ENCODE results near the gene PIF1. TPM values are rescaled to one million over a fixed set of nuclear protein-coding genes. Genes with fewer than 3 reads are reported as not detected.
A peak's percentile ranks its signal among the peaks of the same experiment; 100 is the strongest.
"Not testable (repeated sequence)": the region's sequence is repeated elsewhere in the genome, so short reads cannot be mapped to it uniquely, and the experiment has no call there.

PIF1 gene
- polyA plus RNA-seq, 3 donors = 0.13 to 0.43 TPM; not detected in 1

GRCh38 chr15:64800476-64800875 lies 25.0 kb downstream of the PIF1 start:
- Histone ChIP-seq H3K9ac (ENCODE audit: insufficient read depth, low read length, poor library complexity, severe bottlenecking) (no peak overlapping the region), H3K4me2 (replicated peaks; ENCODE audit: extremely low read depth, low read length, poor library complexity, severe bottlenecking) (no peak overlapping the region), H3K9me3 (replicated peaks in 1 of 2; ENCODE audit: control insufficient read depth in 1 of 2, insufficient read depth in 1 of 2, low read length in 2 of 2) (no peaks in the 10 kb centered on the region), H3K27ac (ENCODE audit: low read depth in 1 of 2, low read length in 2 of 2) (no peak overlapping the region), H3K79me2 (ENCODE audit: insufficient read depth, low read length) (no peaks in the 10 kb centered on the region), H3K4me1 (ENCODE audit: control insufficient read depth in 1 of 2, insufficient read depth in 2 of 2, low read length in 2 of 2) (no peaks in the 10 kb centered on the region), H2AFZ (ENCODE audit: insufficient read depth, low read depth, low read length, poor library complexity, severe bottlenecking) (no peak overlapping the region), H4K20me1 (ENCODE audit: insufficient read depth, low read length) (no peaks in the 10 kb centered on the region), H3K27me3 (ENCODE audit: control insufficient read depth in 2 of 2, insufficient read depth in 2 of 2, low read length in 2 of 2) (no peaks in the 10 kb centered on the region), H3K4me3 (replicated peaks in 1 of 3; ENCODE audit: low read depth in 2 of 3, low read length in 3 of 3) (no peak overlapping the region), H3K36me3 (replicated peaks in 1 of 2; ENCODE audit: control insufficient read depth in 1 of 2, insufficient read depth in 2 of 2, low read length in 2 of 2) (no peaks in the 10 kb centered on the region)
- WGBS (ENCODE audit: insufficient coverage) = no CpG with 5 or more reads among the region's 2 CpGs
- Mint-ChIP-seq H3K27me3 (ENCODE audit: low read depth in 3 of 3) (peaks cover 2 to 5% (median 4%) of the 10 kb centered on the region in 3 donors), H3K4me3 (peak overlapping the region in 1 of 2 donors; percentile 18), H3K9me3 (peaks cover 0 to 3% (median 0%) of the 10 kb centered on the region in 7 donors), H3K4me1 (peaks cover 2% of the 10 kb centered on the region), H3K36me3 (no peaks in the 10 kb centered on the region), H3K27ac (no peak overlapping the region)
- DNase-seq = no peak
- intact Hi-C loops (cut with micrococcal nuclease) = loop anchor here in 1 of 2 donors (10.0 kb wide), 1 partner anchor 66 kb away; no protein-coding TSS in a partner anchor
- no peak for TF ChIP-seq CTCF (IDR thresholded peaks at IDR 0.05)

- H2AFZ ChIP-seq (ENCODE audit: insufficient read depth, low read depth, low read length, poor library complexity, severe bottlenecking); H3K9me3 ChIP-seq (replicated peaks in 1 of 2; ENCODE audit: control insufficient read depth in 1 of 2, insufficient read depth in 1 of 2, low read length in 2 of 2); H3K79me2 ChIP-seq (ENCODE audit: insufficient read depth, low read length); H3K4me2 ChIP-seq (replicated peaks; ENCODE audit: extremely low read depth, low read length, poor library complexity, severe bottlenecking); H3K4me1 Mint-ChIP-seq; H3K36me3 ChIP-seq (replicated peaks in 1 of 2; ENCODE audit: control insufficient read depth in 1 of 2, insufficient read depth in 2 of 2, low read length in 2 of 2); H3K36me3 Mint-ChIP-seq; H3K27ac ChIP-seq (ENCODE audit: low read depth in 1 of 2, low read length in 2 of 2); H3K9ac ChIP-seq (ENCODE audit: insufficient read depth, low read length, poor library complexity, severe bottlenecking); DNase-seq; H3K27me3 ChIP-seq (ENCODE audit: control insufficient read depth in 2 of 2, insufficient read depth in 2 of 2, low read length in 2 of 2); H3K9me3 Mint-ChIP-seq; H4K20me1 ChIP-seq (ENCODE audit: insufficient read depth, low read length); H3K27me3 Mint-ChIP-seq (ENCODE audit: low read depth in 3 of 3); H3K27ac Mint-ChIP-seq; H3K4me3 Mint-ChIP-seq; H3K4me1 ChIP-seq (ENCODE audit: control insufficient read depth in 1 of 2, insufficient read depth in 2 of 2, low read length in 2 of 2); intact Hi-C loops (cut with micrococcal nuclease); H3K4me3 ChIP-seq (replicated peaks in 1 of 3; ENCODE audit: low read depth in 2 of 3, low read length in 3 of 3): not testable (repeated sequence)
- no CpG with 5 or more reads among the region's 29 CpGs for WGBS (ENCODE audit: insufficient coverage)
Measured at GRCh38 chr15:64798905-64799304, 26.5 kb downstream of the PIF1 start.

- DNase-seq; intact Hi-C loops (cut with micrococcal nuclease); H3K4me1 Mint-ChIP-seq; H4K20me1 ChIP-seq (ENCODE audit: insufficient read depth, low read length); H3K4me3 Mint-ChIP-seq; H3K9me3 Mint-ChIP-seq; H3K4me3 ChIP-seq (replicated peaks in 1 of 3; ENCODE audit: low read depth in 2 of 3, low read length in 3 of 3); H3K4me2 ChIP-seq (replicated peaks; ENCODE audit: extremely low read depth, low read length, poor library complexity, severe bottlenecking); H3K36me3 ChIP-seq (replicated peaks in 1 of 2; ENCODE audit: control insufficient read depth in 1 of 2, insufficient read depth in 2 of 2, low read length in 2 of 2); H3K79me2 ChIP-seq (ENCODE audit: insufficient read depth, low read length); H3K27ac Mint-ChIP-seq; H3K27ac ChIP-seq (ENCODE audit: low read depth in 1 of 2, low read length in 2 of 2); H3K36me3 Mint-ChIP-seq; H3K27me3 Mint-ChIP-seq (ENCODE audit: low read depth in 3 of 3); H3K9me3 ChIP-seq (replicated peaks in 1 of 2; ENCODE audit: control insufficient read depth in 1 of 2, insufficient read depth in 1 of 2, low read length in 2 of 2); H2AFZ ChIP-seq (ENCODE audit: insufficient read depth, low read depth, low read length, poor library complexity, severe bottlenecking); H3K27me3 ChIP-seq (ENCODE audit: control insufficient read depth in 2 of 2, insufficient read depth in 2 of 2, low read length in 2 of 2); H3K4me1 ChIP-seq (ENCODE audit: control insufficient read depth in 1 of 2, insufficient read depth in 2 of 2, low read length in 2 of 2); H3K9ac ChIP-seq (ENCODE audit: insufficient read depth, low read length, poor library complexity, severe bottlenecking): not testable (repeated sequence)
- 95% methylated on average over 8 of the region's 9 CpGs for WGBS (ENCODE audit: insufficient coverage)
Measured at GRCh38 chr15:64795921-64796320, 29.5 kb downstream of the PIF1 start.

- H3K9ac ChIP-seq (ENCODE audit: insufficient read depth, low read length, poor library complexity, severe bottlenecking); H3K4me2 ChIP-seq (replicated peaks; ENCODE audit: extremely low read depth, low read length, poor library complexity, severe bottlenecking); H3K4me1 ChIP-seq (ENCODE audit: control insufficient read depth in 1 of 2, insufficient read depth in 2 of 2, low read length in 2 of 2); H3K9me3 ChIP-seq (replicated peaks in 1 of 2; ENCODE audit: control insufficient read depth in 1 of 2, insufficient read depth in 1 of 2, low read length in 2 of 2); H2AFZ ChIP-seq (ENCODE audit: insufficient read depth, low read depth, low read length, poor library complexity, severe bottlenecking); H3K9me3 Mint-ChIP-seq; H3K4me1 Mint-ChIP-seq; H3K4me3 ChIP-seq (replicated peaks in 1 of 3; ENCODE audit: low read depth in 2 of 3, low read length in 3 of 3); H3K27me3 Mint-ChIP-seq (ENCODE audit: low read depth in 3 of 3); H3K36me3 Mint-ChIP-seq; H3K36me3 ChIP-seq (replicated peaks in 1 of 2; ENCODE audit: control insufficient read depth in 1 of 2, insufficient read depth in 2 of 2, low read length in 2 of 2); H3K27ac Mint-ChIP-seq; intact Hi-C loops (cut with micrococcal nuclease); H3K27me3 ChIP-seq (ENCODE audit: control insufficient read depth in 2 of 2, insufficient read depth in 2 of 2, low read length in 2 of 2); H3K27ac ChIP-seq (ENCODE audit: low read depth in 1 of 2, low read length in 2 of 2); H3K79me2 ChIP-seq (ENCODE audit: insufficient read depth, low read length); H3K4me3 Mint-ChIP-seq; DNase-seq; H4K20me1 ChIP-seq (ENCODE audit: insufficient read depth, low read length): not testable (repeated sequence)
- WGBS (ENCODE audit: insufficient coverage) = no CpG with 5 or more reads among the region's 7 CpGs
Measured at GRCh38 chr15:64795299-64795698, 30.1 kb downstream of the PIF1 start.

All from CD14-positive monocyte (primary cell).